Activated gamma-delta T cell treated with anti-CD3 and anti-CD28 coated beads, Interleukin-2, amount 50 U/mL, for 16 hours (primary cell): Measurements from ENCODE around the gene AHSP.
"Not testable (repeated sequence)": the region's sequence is repeated elsewhere in the genome, so short reads cannot be mapped to it uniquely, and the experiment has no call there.

Experiments
- DNase-seq: peaks from one replicate; pipeline ENCODE4 v3.0.0-alpha.2; 2020; ENCODE audit warnings: low read depth

AHSP gene

GRCh38 chr16:31531096-31531495 is 3.4 kb downstream of the AHSP start:
- DNase-seq: no peak

GRCh38 chr16:31532120-31532519 is 4.4 kb downstream of the AHSP start:
- no peak for DNase-seq

- no peak for DNase-seq
These were observed 5.2 kb downstream of the AHSP start for GRCh38 chr16:31532896-31533295.

GRCh38 chr16:31535737-31536136 is 8.0 kb downstream of the AHSP start:
- no peak for DNase-seq

- no peak for DNase-seq
These were observed 9.2 kb downstream of the AHSP start for GRCh38 chr16:31536804-31537361.

- no peak for DNase-seq
These were observed 9.9 kb downstream of the AHSP start for GRCh38 chr16:31537362-31538242.

GRCh38 chr16:31538243-31538598 is 10.5 kb downstream of the AHSP start:
- not testable (repeated sequence) for DNase-seq

DNA sequence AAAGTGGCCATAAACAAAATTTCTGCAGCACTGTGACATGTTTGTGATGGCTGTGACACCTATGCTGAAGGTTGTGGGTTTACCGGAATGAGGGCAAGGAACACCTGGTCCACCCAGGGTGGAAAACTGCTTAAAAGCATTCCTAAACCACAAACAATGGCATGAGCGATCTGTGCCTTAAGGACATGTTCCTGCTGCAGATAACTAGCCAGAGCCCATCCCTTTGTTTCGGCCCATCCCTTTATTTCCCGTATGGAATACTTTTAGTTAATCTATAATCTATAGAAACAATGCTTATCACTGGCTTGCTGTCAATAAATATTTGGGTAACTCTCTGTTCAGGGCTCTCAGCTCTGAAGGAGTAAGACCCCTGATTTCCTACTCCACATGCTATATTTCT is 12.1 kb downstream of the AHSP start:
- not testable (repeated sequence) for DNase-seq

DNA sequence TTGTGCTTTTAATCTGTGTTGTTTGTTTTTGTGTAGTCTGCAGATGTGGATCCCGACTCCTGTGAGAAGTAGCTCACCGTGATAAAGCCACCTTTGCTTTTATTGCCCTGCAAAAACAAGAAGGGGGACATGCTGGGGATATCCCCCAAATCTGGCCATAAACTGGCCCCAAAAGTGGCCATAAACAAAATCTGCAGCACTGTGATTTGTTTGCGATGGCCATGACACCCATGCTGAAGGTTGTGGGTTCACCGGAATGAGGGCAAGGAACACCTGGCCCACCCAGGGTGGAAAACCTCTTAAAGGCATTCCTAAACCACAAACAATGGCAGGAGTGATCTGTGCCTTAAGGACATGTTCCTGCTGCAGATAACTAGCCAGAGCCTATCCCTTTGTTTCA is 15.1 kb downstream of the AHSP start:
- DNase-seq: no peak

- DNase-seq: no peak
These were observed 33.9 kb downstream of the AHSP start for GRCh38 chr16:31561426-31562233.

GRCh38 chr16:31568577-31569359 is 41.1 kb downstream of the AHSP start:
- DNase-seq: no peak

DNA sequence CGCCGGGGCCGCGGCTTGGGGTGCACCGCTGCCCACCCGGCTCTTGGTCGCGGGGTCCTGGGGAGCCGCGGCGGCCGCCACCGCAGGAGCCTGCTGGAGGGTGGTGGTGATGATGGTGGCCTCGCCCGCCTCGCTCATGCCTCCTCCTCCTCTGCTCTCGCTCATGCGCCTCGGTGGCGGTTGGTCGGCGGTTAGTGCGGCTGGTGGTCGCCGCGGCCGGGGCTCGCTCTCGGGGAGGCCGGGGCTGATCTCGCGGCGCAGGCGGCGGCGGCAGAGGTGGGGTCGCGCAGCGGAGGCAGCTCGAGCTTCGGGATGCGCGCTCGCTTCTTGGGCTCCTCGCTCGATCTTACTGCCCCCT is 41.6 kb downstream of the AHSP start:
- DNase-seq: no peak

DNA sequence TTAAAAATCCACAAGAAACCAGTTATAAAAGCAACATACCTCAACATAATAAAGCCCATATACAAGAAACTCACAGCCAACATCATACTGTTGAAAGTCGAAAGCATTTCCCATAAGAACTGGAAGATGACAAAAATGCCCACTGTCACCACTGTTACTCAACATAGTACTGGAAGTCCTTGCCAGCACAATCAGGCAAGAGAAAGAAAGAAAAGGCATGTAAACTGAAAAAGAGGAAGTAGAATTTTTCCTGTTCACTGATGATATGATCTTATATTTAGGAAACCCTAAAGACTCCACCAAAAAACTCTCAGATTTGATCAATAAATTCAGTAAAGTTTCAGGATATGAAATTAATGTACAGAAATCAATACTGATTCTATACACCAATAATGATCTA is 45.1 kb downstream of the AHSP start:
- DNase-seq: no peak

GRCh38 chr16:31574159-31574558 is 46.5 kb downstream of the AHSP start:
- DNase-seq: not testable (repeated sequence)

DNA sequence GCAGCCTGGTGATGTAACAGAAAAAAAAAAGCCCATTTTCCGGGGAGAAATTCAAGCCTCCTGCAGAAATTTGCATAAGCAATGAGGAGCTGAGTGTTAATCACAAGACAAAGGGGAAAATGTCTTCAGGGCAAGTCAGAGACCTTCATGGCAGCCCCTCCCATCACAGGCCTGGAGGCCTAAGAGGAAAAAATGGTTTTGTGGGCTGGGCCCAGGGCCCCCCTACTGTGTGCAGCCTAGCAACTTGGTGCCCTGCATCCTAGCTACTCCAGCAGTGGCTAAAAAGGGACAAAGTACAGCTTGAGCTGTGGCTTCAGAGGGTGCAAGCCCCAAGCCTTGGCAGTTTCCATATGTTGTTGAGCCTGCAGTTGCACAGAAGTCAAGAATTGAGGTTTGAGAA is 49.7 kb downstream of the AHSP start:
- DNase-seq: no peak
